ENCODE measurements around the gene NUP93.

DNA sequence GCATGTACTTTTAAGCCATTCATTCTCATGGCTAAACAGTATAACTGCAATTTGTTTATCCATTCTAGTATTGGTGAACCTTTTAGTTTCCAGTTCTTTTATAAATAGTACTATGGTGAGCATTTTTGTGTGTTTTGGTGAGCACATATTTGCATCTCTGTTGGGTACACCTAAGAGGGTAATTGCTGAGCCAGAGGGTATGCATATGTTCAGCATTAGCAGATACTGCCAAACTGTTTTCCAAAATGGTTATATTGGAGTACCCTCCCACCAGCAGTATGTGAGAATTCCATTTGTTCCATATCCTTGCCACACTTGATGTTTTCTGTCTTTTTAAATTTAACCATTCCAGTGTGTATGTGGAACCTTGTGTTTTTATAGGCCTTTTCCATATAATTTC lies 81.0 kb downstream of the NUP93 start:
- TF ChIP-seq, protein P1, sequence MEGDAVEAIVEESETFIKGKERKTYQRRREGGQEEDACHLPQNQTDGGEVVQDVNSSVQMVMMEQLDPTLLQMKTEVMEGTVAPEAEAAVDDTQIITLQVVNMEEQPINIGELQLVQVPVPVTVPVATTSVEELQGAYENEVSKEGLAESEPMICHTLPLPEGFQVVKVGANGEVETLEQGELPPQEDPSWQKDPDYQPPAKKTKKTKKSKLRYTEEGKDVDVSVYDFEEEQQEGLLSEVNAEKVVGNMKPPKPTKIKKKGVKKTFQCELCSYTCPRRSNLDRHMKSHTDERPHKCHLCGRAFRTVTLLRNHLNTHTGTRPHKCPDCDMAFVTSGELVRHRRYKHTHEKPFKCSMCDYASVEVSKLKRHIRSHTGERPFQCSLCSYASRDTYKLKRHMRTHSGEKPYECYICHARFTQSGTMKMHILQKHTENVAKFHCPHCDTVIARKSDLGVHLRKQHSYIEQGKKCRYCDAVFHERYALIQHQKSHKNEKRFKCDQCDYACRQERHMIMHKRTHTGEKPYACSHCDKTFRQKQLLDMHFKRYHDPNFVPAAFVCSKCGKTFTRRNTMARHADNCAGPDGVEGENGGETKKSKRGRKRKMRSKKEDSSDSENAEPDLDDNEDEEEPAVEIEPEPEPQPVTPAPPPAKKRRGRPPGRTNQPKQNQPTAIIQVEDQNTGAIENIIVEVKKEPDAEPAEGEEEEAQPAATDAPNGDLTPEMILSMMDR (IDR thresholded peaks at IDR 0.05) = no peak
- no peak for TF ChIP-seq POLR2AphosphoS5 (IDR thresholded peaks at IDR 0.05)
- no peak for TF ChIP-seq POLR2A (IDR thresholded peaks at IDR 0.05)
